K562 (cell line): ENCODE data around the gene ERC2. TPM values are rescaled to one million over a fixed set of nuclear protein-coding genes. Genes with fewer than 3 reads are reported as not detected.

Experiments used
- ATAC-seq: fragments of 200-7000 bp; cut with Tn5 transposase; 3 replicates; pipeline ENCODE4 v1.9.1; 2020; ENCODE audit warnings: moderate library complexity
- BruUV-seq: library from RNA; stranded (reverse); fragments of 400-500 nt; replicated peaks from 2 replicates; lab custom pipeline; 2021; lab: Mats Ljungman, UMichigan
- CTCF ChIA-PET: fragments of 300-600 bp; formaldehyde crosslinking; extraction: SDS; loops from one replicate; lab custom pipeline; 2021; ENCODE audit warnings: low intra/inter-chr PET ratio; lab: Yijun Ruan, JAX
- POLR2A ChIA-PET: fragments of 300-600, 350-650 bp; sonication (Branson Sonifier 250); formaldehyde crosslinking; extraction: SDS; loops from one replicate; lab custom pipeline; 2021; ENCODE audit warnings: antibody characterized with exemption, inconsistent platforms; lab: Yijun Ruan, JAX
- DNase-seq, 4 experiments: peaks; one replicate each; pipeline versions ENCODE4 v3.0.0 to v3.0.0-alpha.2; 2011 to 2018; ENCODE audit warnings: low spot score in 3 of 4, mixed read lengths in 3 of 4; ENCODE audit errors: extremely low read depth in 1 of 4
- FAIRE-seq: peaks from 2 replicates; lab custom pipeline; 2011; peaks lifted over from hg19 to GRCh38; lab: Jason Lieb, UNC
- H2AFZ ChIP-seq: 2 replicates; pipeline ENCODE4 v1.6.0; 2011; ENCODE audit warnings: low read depth, low read length, control low read depth, inconsistent platforms
- H3K27ac ChIP-seq: fragments of 200-600 bp; 3 replicates; pipeline ENCODE4 v1.8.0; 2011; ENCODE audit warnings: low read depth, mild to moderate bottlenecking, control low read depth, inconsistent platforms, low read length, moderate library complexity, mixed read lengths; ENCODE audit errors: extremely low read depth
- H3K27me3 ChIP-seq, 2 experiments: fragments of 300-600 bp in 1 of 2; 2 replicates in 1 of 2; 3 replicates in 1 of 2; pipeline versions ENCODE4 v1.6.0 to v1.8.0; 2011; ENCODE audit warnings: inconsistent platforms in 2 of 2, low read length in 2 of 2, mild to moderate bottlenecking in 1 of 2, mixed read lengths in 1 of 2, moderate library complexity in 1 of 2; ENCODE audit not compliant: control insufficient read depth in 2 of 2, insufficient read depth in 2 of 2
- H3K36me3 ChIP-seq: fragments of 300-600 bp; 3 replicates; pipeline ENCODE4 v1.8.0; 2011; ENCODE audit warnings: mild to moderate bottlenecking, low read length, inconsistent platforms; ENCODE audit not compliant: control insufficient read depth, insufficient read depth
- H3K4me1 ChIP-seq, 2 experiments: fragments of 200-600 bp in 1 of 2; replicated peaks in 1 of 2; 2 replicates in 1 of 2; 3 replicates in 1 of 2; pipeline versions ENCODE4 v1.5.1 to v1.8.0; 2011; ENCODE audit warnings: inconsistent platforms in 2 of 2, low read length in 2 of 2, mild to moderate bottlenecking in 1 of 2, mixed read lengths in 1 of 2, moderate library complexity in 1 of 2; ENCODE audit not compliant: control insufficient read depth in 2 of 2, insufficient read depth in 2 of 2
- H3K4me2 ChIP-seq: 2 replicates; pipeline ENCODE4 v1.6.1; 2011; ENCODE audit warnings: low read length, control low read depth, inconsistent platforms, mixed read lengths; ENCODE audit not compliant: insufficient read depth
- H3K4me3 ChIP-seq: fragments of 200-600 bp; sonication (generic), shearing (Covaris generic); 2 replicates; pipeline ENCODE4 v1.5.1; 2016; ENCODE audit warnings: control low read depth, inconsistent platforms
- H3K79me2 ChIP-seq: fragments of 200-600 bp; 3 replicates; pipeline ENCODE4 v1.8.0; 2011; ENCODE audit warnings: low read length, inconsistent platforms; ENCODE audit not compliant: control insufficient read depth, insufficient read depth
- H3K9ac ChIP-seq, 2 experiments: 2 replicates each; pipeline versions ENCODE4 v1.6.0 to v1.6.1; 2011; ENCODE audit warnings: low read depth in 2 of 2, low read length in 2 of 2, control low read depth in 1 of 2, inconsistent platforms in 1 of 2, mild to moderate bottlenecking in 1 of 2, mixed read lengths in 1 of 2; ENCODE audit not compliant: insufficient read depth in 1 of 2
- H3K9me1 ChIP-seq: one replicate; pipeline ENCODE4 v1.6.0; 2011; ENCODE audit warnings: inconsistent platforms, mild to moderate bottlenecking, low read length, moderate library complexity; ENCODE audit not compliant: control insufficient read depth, insufficient read depth
- H3K9me3 ChIP-seq: replicated peaks from 2 replicates; pipeline ENCODE4 v1.5.1; 2011; ENCODE audit warnings: low read depth, low read length, inconsistent platforms; ENCODE audit not compliant: control insufficient read depth, insufficient read depth
- H4K20me1 ChIP-seq: replicated peaks from 2 replicates; pipeline ENCODE4 v1.6.1; 2011; ENCODE audit warnings: low read length, inconsistent platforms, mixed read lengths; ENCODE audit not compliant: control insufficient read depth, insufficient read depth
- HNRNPL ChIP-seq: fragments of 200-400 bp; formaldehyde crosslinking; IDR thresholded peaks from 2 replicates; pipeline ENCODE4 v1.6.1; 2017; ENCODE audit warnings: low read depth, mild to moderate bottlenecking, low read length
- HOXB6 ChIP-seq: fragments of 250-450 bp; sonication (Bioruptor Pico); IDR thresholded peaks from 2 replicates; pipeline ENCODE4 v1.5.1; 2022; ENCODE audit warnings: mild to moderate bottlenecking, borderline replicate concordance
- HSF4 ChIP-seq: fragments of 250-450 bp; sonication (Bioruptor Pico); IDR thresholded peaks from 2 replicates; pipeline ENCODE4 v2.1.2; 2022; ENCODE audit warnings: mild to moderate bottlenecking, moderate library complexity, borderline replicate concordance
- JUNB ChIP-seq: fragments of 450-650 bp; formaldehyde crosslinking; conservative IDR thresholded peaks from 2 replicates; pipeline ENCODE4 v1.4.0; 2020; ENCODE audit warnings: mild to moderate bottlenecking
- MIER1 ChIP-seq: fragments of 450-650 bp; IDR thresholded peaks from 2 replicates; pipeline ENCODE4 v1.6.1; 2016; ENCODE audit warnings: antibody characterized with exemption, mild to moderate bottlenecking, low read depth
- MTF1 ChIP-seq: fragments of 250-450 bp; sonication (Bioruptor Pico); IDR thresholded peaks from 2 replicates; pipeline ENCODE4 v1.9.0; 2021; ENCODE audit warnings: moderate library complexity, mild to moderate bottlenecking, inconsistent platforms, borderline replicate concordance
- MXI1 ChIP-seq: IDR thresholded peaks from 2 replicates; pipeline ENCODE4 v1.6.1; 2011; ENCODE audit warnings: low read depth, mild to moderate bottlenecking, improper control_type of control experiment, low read length
- NFIC ChIP-seq: fragments of 450-650 bp; IDR thresholded peaks from 2 replicates; pipeline ENCODE4 v1.6.1; 2017; ENCODE audit warnings: mild to moderate bottlenecking, inconsistent platforms
- NUFIP1 ChIP-seq: fragments of 450-650 bp; IDR thresholded peaks from 2 replicates; pipeline ENCODE4 v1.6.1; 2018; ENCODE audit not compliant: partially characterized antibody
- RCOR1 ChIP-seq, 2 experiments: IDR thresholded peaks; 2 replicates each; pipeline ENCODE4 v1.6.1; 2012; ENCODE audit warnings: low read depth in 2 of 2, low read length in 2 of 2, borderline replicate concordance in 1 of 2, improper control_type of control experiment in 1 of 2
- ZNF778 ChIP-seq: fragments of 450-650 bp; formaldehyde crosslinking; IDR thresholded peaks from 2 replicates; pipeline ENCODE4 v1.4.0; 2020; ENCODE audit warnings: mild to moderate bottlenecking, moderate library complexity
- WGBS: fragments of 100-300 bp; shearing (Covaris generic); methylation state at CpG from one replicate; pipeline ENCODE4 v1.1.6; 2016; ENCODE audit warnings: low coverage, mixed read lengths; ENCODE audit not compliant: insufficient coverage; ENCODE audit errors: missing lambda C conversion rate; 5-methylcytosine and 5-hydroxymethylcytosine counted together
- in situ Hi-C: fragments of 300-500 bp; cut with MboI; formaldehyde crosslinking; loops from 4 replicates; pipeline ENCODE4 v1.15.0; 2018; ENCODE audit warnings: inconsistent platforms, mixed read lengths
- intact Hi-C: fragments of 100-400 bp; cut with micrococcal nuclease; formaldehyde crosslinking; loops from 2 replicates; pipeline ENCODE4 v1.14.2; 2022
- polyA plus RNA-seq, 8 experiments: library from polyadenylated mRNA; depleted of rRNA in 4 of 8; stranded (reverse) in 5 of 8; unstranded in 3 of 8; fragments of >200 nt; fragmentation: Nextera tagmentation in 2 of 8; fragmentation: Illumina TruSeq in 1 of 8; extraction: Ambion mirVana in 2 of 8; extraction: Trizol in 1 of 8; gene quantifications; 2 replicates each; pipeline versions ENCODE4 v1.2.1 to v1.2.3, GENCODE V29; 2011 to 2014; ENCODE audit warnings: inconsistent platforms in 1 of 8, missing spikeins in 1 of 8
- total RNA-seq, 7 experiments: library from RNA; depleted of rRNA in 6 of 7; stranded (reverse); fragments of >200 nt in 6 of 7; fragmentation: Illumina TruSeq in 2 of 7; extraction: Trizol in 2 of 7; gene quantifications; 2 replicates each; pipeline versions ENCODE4 v1.2.1 to v1.2.3, GENCODE V29; 2011 to 2021; ENCODE audit warnings: low replicate concordance in 1 of 7
- TF ChIP-seq, protein P1 (sequence below): sonication (generic); formaldehyde crosslinking; IDR thresholded peaks from 2 replicates; pipeline ENCODE4 v1.8.1; 2023; ENCODE audit warnings: missing genetic modification reagents, mild to moderate bottlenecking, borderline replicate concordance
- TF ChIP-seq, protein P2 (sequence below): sonication (generic); formaldehyde crosslinking; IDR thresholded peaks from 2 replicates; pipeline ENCODE4 v1.8.0; 2022; ENCODE audit warnings: mild to moderate bottlenecking, low read depth, missing genetic modification reagents
- TF ChIP-seq, protein P3 (sequence below): fragments of 450-650 bp; IDR thresholded peaks from one replicate; pipeline ENCODE4 v1.6.1; 2018; ENCODE audit warnings: mild to moderate bottlenecking, moderate library complexity; ENCODE audit not compliant: partially characterized antibody

The ERC2 gene
- total and polyA plus RNA-seq, 9 of the 15 experiments (the other 6 are each of a cell fraction or from before 2014, with no cell fraction given): 0.04 to 0.18 (median 0.07) TPM; not detected in 2

DNA sequence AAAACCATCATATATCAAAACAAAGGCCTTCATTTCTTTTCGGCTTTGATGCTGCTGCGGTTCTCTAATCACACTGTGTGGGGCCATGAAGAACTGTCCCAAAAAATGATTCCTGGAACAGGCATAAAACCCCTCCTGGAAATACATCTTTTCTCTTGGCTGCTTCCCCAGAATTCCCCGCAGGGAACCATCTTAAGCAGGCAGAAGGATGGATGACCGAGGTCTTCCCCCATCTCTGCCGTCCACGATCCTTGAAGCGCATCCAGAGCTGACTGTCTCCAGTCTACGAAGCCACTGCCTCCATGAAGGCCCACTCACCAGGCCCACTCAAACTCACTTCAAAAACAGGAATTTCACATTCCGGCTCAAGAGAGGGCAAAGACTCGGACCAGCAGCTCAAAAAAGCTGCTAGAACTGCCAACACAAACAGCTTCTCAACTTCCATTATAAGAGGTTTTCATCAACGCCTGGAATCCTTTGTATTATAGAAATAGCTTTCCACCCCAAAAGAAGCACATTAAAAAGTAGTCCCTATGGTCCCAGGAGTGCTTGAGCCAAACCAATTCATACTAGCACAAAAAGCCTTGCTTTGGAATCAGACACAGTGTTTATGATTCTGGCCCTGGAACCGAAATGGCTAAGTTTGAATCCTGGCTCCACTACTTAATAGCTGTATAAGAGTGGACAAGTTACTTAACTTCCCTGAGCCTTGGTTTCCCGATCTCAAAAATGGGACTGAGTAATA lies 493.7 kb downstream of the ERC2 start (continued):
- TF ChIP-seq, protein P1, sequence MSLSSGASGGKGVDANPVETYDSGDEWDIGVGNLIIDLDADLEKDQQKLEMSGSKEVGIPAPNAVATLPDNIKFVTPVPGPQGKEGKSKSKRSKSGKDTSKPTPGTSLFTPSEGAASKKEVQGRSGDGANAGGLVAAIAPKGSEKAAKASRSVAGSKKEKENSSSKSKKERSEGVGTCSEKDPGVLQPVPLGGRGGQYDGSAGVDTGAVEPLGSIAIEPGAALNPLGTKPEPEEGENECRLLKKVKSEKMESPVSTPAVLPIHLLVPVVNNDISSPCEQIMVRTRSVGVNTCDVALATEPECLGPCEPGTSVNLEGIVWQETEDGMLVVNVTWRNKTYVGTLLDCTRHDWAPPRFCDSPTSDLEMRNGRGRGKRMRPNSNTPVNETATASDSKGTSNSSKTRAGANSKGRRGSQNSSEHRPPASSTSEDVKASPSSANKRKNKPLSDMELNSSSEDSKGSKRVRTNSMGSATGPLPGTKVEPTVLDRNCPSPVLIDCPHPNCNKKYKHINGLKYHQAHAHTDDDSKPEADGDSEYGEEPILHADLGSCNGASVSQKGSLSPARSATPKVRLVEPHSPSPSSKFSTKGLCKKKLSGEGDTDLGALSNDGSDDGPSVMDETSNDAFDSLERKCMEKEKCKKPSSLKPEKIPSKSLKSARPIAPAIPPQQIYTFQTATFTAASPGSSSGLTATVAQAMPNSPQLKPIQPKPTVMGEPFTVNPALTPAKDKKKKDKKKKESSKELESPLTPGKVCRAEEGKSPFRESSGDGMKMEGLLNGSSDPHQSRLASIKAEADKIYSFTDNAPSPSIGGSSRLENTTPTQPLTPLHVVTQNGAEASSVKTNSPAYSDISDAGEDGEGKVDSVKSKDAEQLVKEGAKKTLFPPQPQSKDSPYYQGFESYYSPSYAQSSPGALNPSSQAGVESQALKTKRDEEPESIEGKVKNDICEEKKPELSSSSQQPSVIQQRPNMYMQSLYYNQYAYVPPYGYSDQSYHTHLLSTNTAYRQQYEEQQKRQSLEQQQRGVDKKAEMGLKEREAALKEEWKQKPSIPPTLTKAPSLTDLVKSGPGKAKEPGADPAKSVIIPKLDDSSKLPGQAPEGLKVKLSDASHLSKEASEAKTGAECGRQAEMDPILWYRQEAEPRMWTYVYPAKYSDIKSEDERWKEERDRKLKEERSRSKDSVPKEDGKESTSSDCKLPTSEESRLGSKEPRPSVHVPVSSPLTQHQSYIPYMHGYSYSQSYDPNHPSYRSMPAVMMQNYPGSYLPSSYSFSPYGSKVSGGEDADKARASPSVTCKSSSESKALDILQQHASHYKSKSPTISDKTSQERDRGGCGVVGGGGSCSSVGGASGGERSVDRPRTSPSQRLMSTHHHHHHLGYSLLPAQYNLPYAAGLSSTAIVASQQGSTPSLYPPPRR (CRISPR knock-in tag): no peak
- no peak for TF ChIP-seq MTF1
- TF ChIP-seq, all 486 proteins: peak for 0

DNA sequence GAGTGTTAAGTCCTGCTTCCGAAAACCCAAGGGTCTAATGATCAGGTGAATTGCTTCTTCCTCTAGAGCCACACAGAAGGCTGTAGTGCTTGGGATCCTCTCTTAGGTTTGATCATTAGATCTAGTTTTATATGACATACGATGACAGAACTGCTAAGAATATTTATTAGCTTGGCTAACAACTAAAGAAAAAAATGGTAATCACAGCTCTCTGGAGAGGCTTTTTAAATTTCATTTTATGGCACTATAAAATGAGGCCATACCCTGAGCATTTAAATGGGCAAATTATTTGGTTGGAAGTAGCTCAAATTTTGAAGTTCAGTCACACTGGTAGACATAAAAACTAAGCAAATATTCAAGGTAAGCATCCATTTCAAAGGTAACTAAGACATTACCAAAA lies 498.6 kb downstream of the ERC2 start:
- no peaks in the 10 kb centered on the region for H3K36me3 ChIP-seq
- no peaks in the 10 kb centered on the region for H3K79me2 ChIP-seq
- ChIA-PET POLR2A (no interaction called here), CTCF (no interaction called here)
- no peaks in the 10 kb centered on the region for H4K20me1 ChIP-seq
- H3K4me1 ChIP-seq: no peaks in the 10 kb centered on the region
- H3K4me2 ChIP-seq: no peak overlapping the region
- 0% methylated on average over 1 of the region's 2 CpGs for WGBS
- ATAC-seq (no peak), FAIRE-seq (no peak), DNase-seq (no peak)
- H3K27me3 ChIP-seq: no peaks in the 10 kb centered on the region; a peak in 1 of 5 replicates
- no peak overlapping the region for H3K4me3 ChIP-seq
- H3K27ac ChIP-seq: no peak overlapping the region
- intact Hi-C loops: no loop called here
- no TSS peak for BruUV-seq
- in situ Hi-C loops: no loop called here
- no peak overlapping the region for H2AFZ ChIP-seq
- no peaks in the 10 kb centered on the region for H3K9me3 ChIP-seq
- no peak overlapping the region for H3K9ac ChIP-seq
- no peaks in the 10 kb centered on the region for H3K9me1 ChIP-seq
- no peak for TF ChIP-seq MXI1
- no peak for TF ChIP-seq NUFIP1
- TF ChIP-seq HSF4: no peak
- TF ChIP-seq ZNF778: no peak
- no peak for TF ChIP-seq NFIC
- TF ChIP-seq, protein P2, sequence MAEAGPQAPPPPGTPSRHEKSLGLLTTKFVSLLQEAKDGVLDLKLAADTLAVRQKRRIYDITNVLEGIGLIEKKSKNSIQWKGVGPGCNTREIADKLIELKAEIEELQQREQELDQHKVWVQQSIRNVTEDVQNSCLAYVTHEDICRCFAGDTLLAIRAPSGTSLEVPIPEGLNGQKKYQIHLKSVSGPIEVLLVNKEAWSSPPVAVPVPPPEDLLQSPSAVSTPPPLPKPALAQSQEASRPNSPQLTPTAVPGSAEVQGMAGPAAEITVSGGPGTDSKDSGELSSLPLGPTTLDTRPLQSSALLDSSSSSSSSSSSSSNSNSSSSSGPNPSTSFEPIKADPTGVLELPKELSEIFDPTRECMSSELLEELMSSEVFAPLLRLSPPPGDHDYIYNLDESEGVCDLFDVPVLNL (CRISPR knock-in tag): no peak
- no peak for TF ChIP-seq JUNB (CRISPR knock-in tag)
- TF ChIP-seq MIER1: no peak
- no peak for TF ChIP-seq RCOR1 (IDR thresholded peaks at IDR 0.05; ENCODE audit: borderline replicate concordance in 1 of 2, low read depth in 2 of 2, low read length in 2 of 2)
- no peak for TF ChIP-seq HNRNPL
- no peak for TF ChIP-seq HOXB6 (CRISPR knock-in tag)
- TF ChIP-seq, protein P3, sequence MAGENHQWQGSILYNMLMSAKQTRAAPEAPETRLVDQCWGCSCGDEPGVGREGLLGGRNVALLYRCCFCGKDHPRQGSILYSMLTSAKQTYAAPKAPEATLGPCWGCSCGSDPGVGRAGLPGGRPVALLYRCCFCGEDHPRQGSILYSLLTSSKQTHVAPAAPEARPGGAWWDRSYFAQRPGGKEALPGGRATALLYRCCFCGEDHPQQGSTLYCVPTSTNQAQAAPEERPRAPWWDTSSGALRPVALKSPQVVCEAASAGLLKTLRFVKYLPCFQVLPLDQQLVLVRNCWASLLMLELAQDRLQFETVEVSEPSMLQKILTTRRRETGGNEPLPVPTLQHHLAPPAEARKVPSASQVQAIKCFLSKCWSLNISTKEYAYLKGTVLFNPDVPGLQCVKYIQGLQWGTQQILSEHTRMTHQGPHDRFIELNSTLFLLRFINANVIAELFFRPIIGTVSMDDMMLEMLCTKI: no peak
